NB4 (cell line): ENCODE data around the gene IFI35.

Experiments used
- DNase-seq: peaks from one replicate; pipeline ENCODE4 v3.0.0; 2010; ENCODE audit warnings: low read depth
- H3K4me3 ChIP-seq: one replicate; pipeline ENCODE4 v1.5.1; 2011; ENCODE audit warnings: mild to moderate bottlenecking, low read depth, low read length, moderate library complexity
- CTCF ChIP-seq: IDR thresholded peaks from one replicate; pipeline ENCODE4 v1.5.1; 2012; ENCODE audit warnings: low read depth, low read length
- MAX ChIP-seq: IDR thresholded peaks from 2 replicates; pipeline ENCODE4 v1.6.1; 2011; ENCODE audit warnings: low read depth, low read length
- MYC ChIP-seq: IDR thresholded peaks from 2 replicates; pipeline ENCODE4 v1.6.1; 2011; ENCODE audit warnings: low read depth, low read length
- POLR2A ChIP-seq: IDR thresholded peaks from 2 replicates; pipeline ENCODE4 v1.6.1; 2011; ENCODE audit warnings: mild to moderate bottlenecking; ENCODE audit not compliant: insufficient read length; ENCODE audit errors: extremely low read depth

IFI35 gene

GRCh38 chr17:43033948-43034881, 27.6 kb downstream of the IFI35 start:
- no peak for DNase-seq
- no peak overlapping the region for H3K4me3 ChIP-seq
- TF ChIP-seq CTCF (no peak), MYC (no peak), MAX (no peak), POLR2A (no peak)

GRCh38 chr17:43034894-43035293, 28.3 kb downstream of the IFI35 start:
- H3K4me3 ChIP-seq = no peak overlapping the region
- TF ChIP-seq MAX = no peak
- no peak for TF ChIP-seq CTCF
- TF ChIP-seq POLR2A = no peak
- TF ChIP-seq MYC = no peak
- no peak for DNase-seq

GRCh38 chr17:43039646-43040045, 33.1 kb downstream of the IFI35 start:
- TF ChIP-seq CTCF (no peak), POLR2A (no peak), MYC (no peak), MAX (no peak)
- no peak overlapping the region for H3K4me3 ChIP-seq
- no peak for DNase-seq

GRCh38 chr17:43040655-43041054, 34.1 kb downstream of the IFI35 start:
- TF ChIP-seq POLR2A = no peak
- no peak for TF ChIP-seq CTCF
- TF ChIP-seq MAX = no peak
- no peak for TF ChIP-seq MYC
- no peak overlapping the region for H3K4me3 ChIP-seq
- no peak for DNase-seq

- no peak overlapping the region for H3K4me3 ChIP-seq
- TF ChIP-seq MYC (no peak), POLR2A (no peak), MAX (no peak), CTCF (no peak)
- DNase-seq = no peak
Observed at GRCh38 chr17:43042025-43042628, 35.5 kb downstream of the IFI35 start.
